GM12872 (cell line): ENCODE data around the gene LRIG1.

Experiments used
- TF ChIP-seq, protein P1 (sequence below): IDR thresholded peaks from 3 replicates; pipeline ENCODE4 v1.5.1; 2011; ENCODE audit warnings: low read depth, mild to moderate bottlenecking, low read length, moderate library complexity; ENCODE audit not compliant: insufficient read depth

The LRIG1 gene

DNA sequence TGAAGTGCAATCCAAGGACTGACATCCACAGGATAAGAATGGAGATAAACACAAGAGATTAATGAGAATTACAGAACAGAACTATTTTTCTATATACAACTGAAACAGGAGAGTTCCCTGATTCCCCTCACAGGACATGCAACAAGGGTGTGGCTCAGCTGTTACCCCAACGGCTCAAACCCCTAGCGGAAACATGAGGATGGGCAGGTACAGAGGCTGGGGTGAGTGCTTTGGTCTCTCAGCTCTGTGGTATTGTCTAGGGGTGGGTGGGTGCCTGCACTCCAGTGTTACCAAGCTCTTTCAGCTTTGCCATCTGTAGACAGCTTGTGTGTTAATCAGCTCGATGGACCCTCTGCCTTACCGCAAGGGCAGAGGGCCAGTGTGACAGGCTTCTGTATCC is 17.8 kb upstream of the LRIG1 start:
- TF ChIP-seq, protein P1, sequence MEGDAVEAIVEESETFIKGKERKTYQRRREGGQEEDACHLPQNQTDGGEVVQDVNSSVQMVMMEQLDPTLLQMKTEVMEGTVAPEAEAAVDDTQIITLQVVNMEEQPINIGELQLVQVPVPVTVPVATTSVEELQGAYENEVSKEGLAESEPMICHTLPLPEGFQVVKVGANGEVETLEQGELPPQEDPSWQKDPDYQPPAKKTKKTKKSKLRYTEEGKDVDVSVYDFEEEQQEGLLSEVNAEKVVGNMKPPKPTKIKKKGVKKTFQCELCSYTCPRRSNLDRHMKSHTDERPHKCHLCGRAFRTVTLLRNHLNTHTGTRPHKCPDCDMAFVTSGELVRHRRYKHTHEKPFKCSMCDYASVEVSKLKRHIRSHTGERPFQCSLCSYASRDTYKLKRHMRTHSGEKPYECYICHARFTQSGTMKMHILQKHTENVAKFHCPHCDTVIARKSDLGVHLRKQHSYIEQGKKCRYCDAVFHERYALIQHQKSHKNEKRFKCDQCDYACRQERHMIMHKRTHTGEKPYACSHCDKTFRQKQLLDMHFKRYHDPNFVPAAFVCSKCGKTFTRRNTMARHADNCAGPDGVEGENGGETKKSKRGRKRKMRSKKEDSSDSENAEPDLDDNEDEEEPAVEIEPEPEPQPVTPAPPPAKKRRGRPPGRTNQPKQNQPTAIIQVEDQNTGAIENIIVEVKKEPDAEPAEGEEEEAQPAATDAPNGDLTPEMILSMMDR: no peak

DNA sequence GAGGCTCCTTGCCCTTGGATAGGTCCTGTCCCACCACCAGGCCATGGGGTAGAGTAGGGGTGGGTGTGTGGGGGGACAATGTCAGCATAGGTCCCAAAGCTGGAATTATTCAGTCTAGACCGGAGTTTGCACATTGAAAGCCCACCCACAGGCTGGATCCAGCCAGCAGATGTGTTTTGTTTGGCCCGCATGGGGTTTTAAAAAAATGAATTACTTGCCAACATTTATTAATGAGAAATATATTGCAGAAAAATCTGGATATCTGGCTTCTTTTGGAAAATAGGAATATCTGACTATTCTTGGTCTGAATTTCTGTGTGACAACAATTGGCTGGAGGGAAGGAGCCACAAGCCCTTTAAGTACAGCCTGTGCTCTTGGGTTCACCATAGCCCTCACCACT is 17.3 kb upstream of the LRIG1 start:
- TF ChIP-seq, protein P1: no peak

DNA sequence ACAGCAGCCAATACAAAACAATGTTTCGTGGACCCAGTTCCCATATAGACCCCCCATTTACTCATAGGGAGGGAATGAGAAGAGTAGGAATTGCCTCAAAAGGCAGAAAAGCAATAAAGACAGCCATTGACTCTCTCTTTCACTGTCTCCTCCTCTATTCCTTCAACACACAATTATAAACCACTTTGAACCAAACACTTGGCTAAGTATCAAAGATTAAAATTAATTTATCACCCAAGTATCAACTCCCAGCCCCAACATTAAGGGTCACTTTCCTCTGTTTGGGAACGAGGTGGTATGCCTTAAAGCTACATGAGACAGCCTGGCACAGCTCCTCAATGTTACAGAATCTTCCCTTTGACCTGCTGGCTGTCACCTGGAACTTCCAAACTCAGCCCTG is 16.4 kb upstream of the LRIG1 start:
- TF ChIP-seq, protein P1: no peak

GRCh38 chr3:66508461-66508860 is 7.6 kb upstream of the LRIG1 start:
- TF ChIP-seq, protein P1: no peak

GRCh38 chr3:66507423-66508260 is 6.8 kb upstream of the LRIG1 start:
- TF ChIP-seq, protein P1: no peak

- TF ChIP-seq, protein P1: no peak
These were observed 5.3 kb upstream of the LRIG1 start for GRCh38 chr3:66506154-66506553.

- TF ChIP-seq, protein P1: no peak
These were observed 4.2 kb upstream of the LRIG1 start for GRCh38 chr3:66504850-66505641.
